Posterior vena cava (tissue), 2 donors: ENCODE results near the gene NR1H2. TPM values are rescaled to one million over a fixed set of nuclear protein-coding genes. Genes with fewer than 3 reads are reported as not detected.

Source experiments
- DNase-seq: peaks from one replicate; pipeline ENCODE4 v3.0.0-alpha.2; 2020; ENCODE audit warnings: low spot score
- intact Hi-C, 2 donors: fragments of 100-400 bp; cut with DNase I; formaldehyde crosslinking; loops; one replicate each; pipeline versions ENCODE4 v1.14.1 to v1.14.2; 2022 to 2023
- total RNA-seq, 2 donors: library from RNA; stranded (reverse); fragmentation: NEBNext Ultra II Directional; extraction: Animal tissue kit (Norgen Biotek cat#: 25700); gene quantifications; one replicate each; pipeline ENCODE4 v1.2.1, GENCODE V29; 2021
- donor health status: DM: yes; HTN: yes; CAD: no.
- donor health status: DM: yes; HTN: yes; CAD: no.

Gene NR1H2
- total RNA-seq, 2 donors from 2014 or later, result 65.0 to 82.3 TPM

DNA sequence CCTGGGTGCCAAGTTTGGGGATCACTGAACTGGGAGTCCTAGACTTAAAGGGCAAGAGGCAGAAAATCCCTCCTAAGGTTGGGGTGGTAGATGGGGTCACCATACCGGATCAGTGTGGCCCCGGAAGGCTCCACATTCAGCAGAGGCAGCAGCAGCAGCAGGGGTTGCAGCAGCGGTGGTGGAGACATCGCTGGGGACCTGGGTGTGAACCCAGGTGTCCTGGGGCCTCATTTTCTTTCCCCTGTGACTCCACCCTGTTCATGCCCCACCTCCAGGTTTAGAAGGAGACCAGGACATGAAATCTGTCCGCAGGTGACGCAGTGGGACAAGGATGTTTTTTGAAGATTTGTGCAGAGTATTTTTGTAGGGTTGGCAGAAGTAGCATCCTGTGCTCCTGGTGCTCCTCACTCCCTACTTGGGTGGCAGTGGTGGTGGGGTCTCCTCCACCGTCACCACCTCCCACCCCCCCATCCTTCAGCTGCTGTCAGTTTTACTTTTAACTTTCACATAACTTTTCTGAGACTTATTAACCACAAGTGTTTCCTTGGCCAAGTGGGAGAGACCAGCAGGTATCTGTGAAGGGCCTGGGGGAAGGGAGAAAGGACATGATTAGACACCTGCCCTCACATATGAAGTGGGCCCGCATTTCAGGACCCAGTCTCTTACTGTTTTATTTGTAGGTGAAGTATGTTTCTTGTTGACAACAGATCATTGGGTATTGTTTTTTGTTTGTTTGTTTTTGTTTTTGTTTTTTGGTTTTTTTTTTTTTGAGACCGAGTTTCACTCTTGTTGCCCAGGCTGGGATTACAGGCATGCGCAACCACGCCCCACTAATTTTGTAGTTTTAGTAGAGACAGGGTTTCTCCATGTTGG is 10.6 kb upstream of the NR1H2 start, which contains the start of gene NAPSA:
NAPSA (minus strand) TSS at position 206 of the 873 bp plus-strand sequence; CDS start at position 188, 18 bp downstream.
- intact Hi-C loops, result loop anchor here in 1 of 2 donors (10.0 kb wide), 2 partner anchors 49 to 419 kb away; partner anchors contain the start of gene SPIB
- DNase-seq, result no peak

DNA sequence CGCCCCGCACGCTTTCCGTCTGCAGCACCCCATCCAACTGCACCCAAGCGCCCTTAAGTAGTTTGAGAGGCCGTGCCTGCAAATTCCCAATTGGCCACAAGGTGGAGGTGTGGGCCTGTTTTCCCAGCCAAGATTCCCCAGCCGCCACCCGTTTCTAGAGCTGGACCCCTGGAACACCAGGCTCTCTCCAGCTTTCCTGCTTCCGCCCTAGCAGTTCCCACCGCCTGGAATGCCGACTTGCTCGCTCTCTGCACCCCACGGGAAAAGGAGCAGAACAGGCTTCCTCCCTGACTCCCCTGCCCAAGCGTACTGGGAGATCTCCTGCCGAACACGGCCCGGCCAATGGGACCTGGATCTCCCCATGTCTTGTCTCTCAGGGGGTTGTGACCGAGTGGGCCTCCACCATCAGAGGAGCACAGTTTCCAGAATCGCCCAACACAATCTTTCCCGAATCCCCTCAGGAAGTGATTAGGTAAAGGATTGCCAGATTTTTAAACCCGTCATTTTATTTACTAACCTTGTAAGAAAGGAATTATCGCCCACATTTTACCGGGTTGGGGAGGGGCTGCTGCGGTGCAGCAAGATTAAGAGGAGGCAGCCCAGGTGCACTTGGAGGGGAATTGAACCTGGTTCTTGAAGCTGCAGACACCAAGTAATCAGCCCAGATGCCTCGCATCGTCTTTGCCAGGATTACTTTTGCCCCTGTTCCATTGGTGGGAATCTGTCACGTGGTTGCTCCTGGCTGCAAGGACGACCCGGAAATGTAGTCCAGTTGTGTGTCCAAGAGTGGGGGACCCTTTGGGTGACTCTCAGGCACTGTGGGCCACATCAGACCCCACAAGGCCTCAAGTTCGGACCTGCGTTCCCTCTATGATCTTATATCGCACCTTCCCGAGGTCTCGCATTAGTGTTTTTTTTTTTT is 7.3 kb upstream of the NR1H2 start:
- intact Hi-C loops, result loop anchor here in 1 of 2 donors (10.0 kb wide), 2 partner anchors 46 to 416 kb away; partner anchors contain the start of gene SPIB
- DNase-seq, result peak; percentile 93

DNA sequence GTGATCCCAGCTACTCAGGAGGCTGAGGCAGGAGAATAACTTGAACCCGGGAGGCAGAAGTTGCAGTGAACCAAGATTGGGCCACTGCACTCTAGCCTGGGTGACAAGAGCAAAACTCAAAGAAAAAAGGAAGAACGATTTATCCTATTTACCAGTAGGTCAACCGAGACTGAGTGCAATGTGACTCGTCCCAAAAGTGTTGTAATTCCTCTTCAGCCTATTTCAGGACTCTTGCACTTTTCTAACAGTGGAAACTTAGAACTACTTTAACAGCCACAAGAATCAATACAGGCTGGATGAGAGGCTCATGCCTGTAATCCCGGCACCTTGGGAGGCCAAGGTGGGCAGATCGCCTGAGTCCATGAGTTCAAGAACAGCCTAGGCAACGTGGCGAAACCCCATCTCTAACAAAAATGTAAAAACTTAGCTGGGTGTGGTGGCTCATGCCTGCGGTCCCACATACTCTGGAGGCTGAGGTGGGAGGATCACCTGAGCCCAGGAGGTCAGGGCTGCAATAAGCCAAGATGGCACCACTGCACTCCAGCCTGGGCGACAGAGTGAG is 4.3 kb upstream of the NR1H2 start:
- intact Hi-C loops, result no loop called here
- no peak for DNase-seq

DNA sequence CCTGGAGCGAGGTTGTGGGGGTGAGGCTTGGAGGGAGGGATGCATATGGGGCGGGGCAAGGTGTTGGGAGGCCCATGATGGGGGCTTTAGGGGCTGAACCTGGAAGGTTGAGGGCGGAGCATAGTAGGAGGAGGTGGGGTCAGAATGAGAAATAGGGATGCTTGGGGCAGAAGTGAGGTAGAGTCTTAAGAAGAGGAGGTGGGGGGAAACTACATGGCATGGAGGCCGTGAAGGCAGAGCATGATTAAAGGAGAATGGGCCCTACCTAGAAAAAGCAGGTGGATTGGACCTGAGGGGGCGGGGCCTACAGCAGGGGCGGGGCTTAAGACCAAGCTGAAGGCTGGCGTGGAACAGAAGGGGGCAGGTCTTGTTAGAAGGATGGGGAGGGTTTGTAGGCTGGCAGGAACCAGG is 799 bp downstream of the NR1H2 start:
- intact Hi-C loops, result no loop called here
- no peak for DNase-seq

DNA sequence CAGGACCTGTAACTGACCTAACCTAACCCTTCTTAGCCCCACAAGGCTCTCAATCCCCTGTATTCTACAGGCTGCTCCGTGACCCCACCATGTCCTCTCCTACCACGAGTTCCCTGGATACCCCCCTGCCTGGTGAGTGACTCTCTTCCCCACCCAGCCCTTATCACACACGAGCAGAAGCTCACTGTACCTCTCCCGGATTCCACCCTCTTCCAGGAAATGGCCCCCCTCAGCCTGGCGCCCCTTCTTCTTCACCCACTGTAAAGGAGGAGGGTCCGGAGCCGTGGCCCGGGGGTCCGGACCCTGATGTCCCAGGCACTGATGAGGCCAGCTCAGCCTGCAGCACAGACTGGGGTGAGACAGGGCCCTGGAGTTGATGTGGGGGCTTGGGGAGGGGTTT is 1.3 kb downstream of the NR1H2 start:
- no peak for DNase-seq
- intact Hi-C loops, result no loop called here

DNA sequence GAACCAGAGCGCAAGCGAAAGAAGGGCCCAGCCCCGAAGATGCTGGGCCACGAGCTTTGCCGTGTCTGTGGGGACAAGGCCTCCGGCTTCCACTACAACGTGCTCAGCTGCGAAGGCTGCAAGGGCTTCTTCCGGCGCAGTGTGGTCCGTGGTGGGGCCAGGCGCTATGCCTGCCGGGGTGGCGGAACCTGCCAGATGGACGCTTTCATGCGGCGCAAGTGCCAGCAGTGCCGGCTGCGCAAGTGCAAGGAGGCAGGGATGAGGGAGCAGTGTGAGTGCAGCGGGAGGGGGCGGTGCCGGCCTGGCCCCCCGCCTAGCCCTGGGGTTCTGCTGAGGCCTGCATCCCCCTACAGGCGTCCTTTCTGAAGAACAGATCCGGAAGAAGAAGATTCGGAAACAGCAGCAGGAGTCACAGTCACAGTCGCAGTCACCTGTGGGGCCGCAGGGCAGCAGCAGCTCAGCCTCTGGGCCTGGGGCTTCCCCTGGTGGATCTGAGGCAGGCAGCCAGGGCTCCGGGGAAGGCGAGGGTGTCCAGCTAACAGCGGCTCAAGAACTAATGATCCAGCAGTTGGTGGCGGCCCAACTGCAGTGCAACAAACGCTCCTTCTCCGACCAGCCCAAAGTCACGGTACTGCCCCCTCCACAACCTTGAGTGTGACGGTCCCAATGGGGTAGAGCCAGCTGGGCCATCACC is 2.1 kb downstream of the NR1H2 start:
- intact Hi-C loops, result no loop called here
- DNase-seq, result no peak

DNA sequence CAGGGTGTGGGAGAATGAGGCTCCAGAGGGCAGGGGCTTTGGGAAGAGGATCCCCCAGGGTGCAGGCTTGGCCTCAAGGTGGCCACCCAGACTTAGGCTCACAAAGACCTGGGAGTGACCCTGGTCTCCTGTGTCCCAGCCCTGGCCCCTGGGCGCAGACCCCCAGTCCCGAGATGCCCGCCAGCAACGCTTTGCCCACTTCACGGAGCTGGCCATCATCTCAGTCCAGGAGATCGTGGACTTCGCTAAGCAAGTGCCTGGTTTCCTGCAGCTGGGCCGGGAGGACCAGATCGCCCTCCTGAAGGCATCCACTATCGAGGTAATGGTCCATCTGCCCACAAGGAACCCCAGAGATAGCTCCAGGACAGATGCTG is 2.6 kb downstream of the NR1H2 start:
- no peak for DNase-seq
- intact Hi-C loops, result no loop called here

DNA sequence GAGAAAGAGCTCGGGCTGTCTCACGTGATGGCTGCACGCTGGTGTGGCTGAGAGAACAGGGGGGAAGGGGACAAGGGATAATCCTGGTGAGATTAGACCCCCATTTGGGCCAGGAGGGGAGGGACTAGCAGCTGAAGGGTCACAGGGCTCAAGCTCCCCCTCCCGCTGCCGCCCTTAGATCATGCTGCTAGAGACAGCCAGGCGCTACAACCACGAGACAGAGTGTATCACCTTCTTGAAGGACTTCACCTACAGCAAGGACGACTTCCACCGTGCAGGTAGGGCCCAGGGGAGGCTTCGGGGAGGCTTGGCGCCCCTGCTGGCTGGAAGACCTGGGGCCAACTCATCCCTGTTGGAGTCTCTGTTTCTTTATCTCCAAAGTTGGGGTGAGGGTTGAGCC is 3.3 kb downstream of the NR1H2 start:
- intact Hi-C loops, result no loop called here
- no peak for DNase-seq

DNA sequence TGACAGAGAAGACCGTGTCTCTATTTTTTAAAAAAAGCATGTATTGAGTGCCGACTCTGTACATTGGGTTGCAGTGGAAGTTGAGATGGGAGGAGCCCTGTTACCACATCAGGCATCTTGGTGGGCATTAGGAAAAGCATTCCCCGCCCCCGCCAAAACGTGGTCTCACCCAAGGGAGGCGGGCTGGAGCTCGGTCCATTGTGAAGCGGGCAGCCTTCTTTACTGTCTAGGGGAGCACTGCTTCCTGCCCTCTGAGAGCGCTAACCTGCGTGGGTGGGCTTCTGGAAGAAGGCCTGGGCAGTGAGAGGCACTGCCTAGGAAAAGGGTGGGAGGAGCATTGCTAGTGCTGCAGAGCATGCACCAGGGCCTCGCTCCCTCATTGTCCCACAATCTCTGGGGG is 3.9 kb downstream of the NR1H2 start:
- no peak for DNase-seq
- intact Hi-C loops, result no loop called here

DNA sequence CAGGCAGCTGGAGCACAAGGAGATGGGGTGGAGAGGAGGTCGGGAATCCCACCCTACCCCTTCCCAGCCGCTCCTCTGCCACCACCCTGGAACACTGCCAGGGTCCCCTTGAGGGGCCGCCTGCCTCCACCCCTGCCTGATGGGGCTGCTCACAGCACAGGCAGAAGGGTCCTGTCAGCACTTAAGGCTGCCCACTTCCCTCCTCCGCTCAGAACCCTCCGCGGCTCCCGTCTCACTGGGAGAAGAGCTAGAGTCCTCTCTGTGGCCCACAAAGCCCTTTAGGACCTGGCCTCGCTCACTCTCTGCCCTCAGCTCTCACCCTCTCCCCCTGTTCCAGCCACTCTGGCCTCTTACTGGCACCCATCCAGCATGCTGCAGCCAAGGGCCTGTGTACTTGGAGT is 4.5 kb downstream of the NR1H2 start:
- intact Hi-C loops, result no loop called here
- no peak for DNase-seq

DNA sequence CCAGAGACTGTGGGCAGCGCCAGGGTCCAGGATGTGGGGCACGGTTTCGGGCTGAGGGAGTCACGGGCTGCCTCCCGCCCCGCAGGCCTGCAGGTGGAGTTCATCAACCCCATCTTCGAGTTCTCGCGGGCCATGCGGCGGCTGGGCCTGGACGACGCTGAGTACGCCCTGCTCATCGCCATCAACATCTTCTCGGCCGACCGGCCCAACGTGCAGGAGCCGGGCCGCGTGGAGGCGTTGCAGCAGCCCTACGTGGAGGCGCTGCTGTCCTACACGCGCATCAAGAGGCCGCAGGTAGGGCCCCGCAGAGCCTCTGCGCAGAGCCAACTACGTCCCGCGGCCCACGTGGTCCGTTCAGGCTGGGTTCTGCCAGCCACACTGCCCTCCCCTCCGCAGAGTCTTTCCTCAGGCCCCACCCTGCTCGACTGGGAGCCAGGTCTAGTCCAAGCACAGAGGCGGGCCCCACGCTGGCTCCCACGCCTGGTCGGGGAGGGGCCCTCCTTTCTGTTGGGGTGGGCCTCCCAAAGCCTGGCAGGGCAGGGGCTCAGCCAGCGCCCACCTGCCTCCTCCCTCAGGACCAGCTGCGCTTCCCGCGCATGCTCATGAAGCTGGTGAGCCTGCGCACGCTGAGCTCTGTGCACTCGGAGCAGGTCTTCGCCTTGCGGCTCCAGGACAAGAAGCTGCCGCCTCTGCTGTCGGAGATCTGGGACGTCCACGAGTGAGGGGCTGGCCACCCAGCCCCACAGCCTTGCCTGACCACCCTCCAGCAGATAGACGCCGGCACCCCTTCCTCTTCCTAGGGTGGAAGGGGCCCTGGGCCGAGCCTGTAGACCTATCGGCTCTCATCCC is 5.8 kb downstream of the NR1H2 start:
- DNase-seq, result no peak
- intact Hi-C loops, result no loop called here

DNA sequence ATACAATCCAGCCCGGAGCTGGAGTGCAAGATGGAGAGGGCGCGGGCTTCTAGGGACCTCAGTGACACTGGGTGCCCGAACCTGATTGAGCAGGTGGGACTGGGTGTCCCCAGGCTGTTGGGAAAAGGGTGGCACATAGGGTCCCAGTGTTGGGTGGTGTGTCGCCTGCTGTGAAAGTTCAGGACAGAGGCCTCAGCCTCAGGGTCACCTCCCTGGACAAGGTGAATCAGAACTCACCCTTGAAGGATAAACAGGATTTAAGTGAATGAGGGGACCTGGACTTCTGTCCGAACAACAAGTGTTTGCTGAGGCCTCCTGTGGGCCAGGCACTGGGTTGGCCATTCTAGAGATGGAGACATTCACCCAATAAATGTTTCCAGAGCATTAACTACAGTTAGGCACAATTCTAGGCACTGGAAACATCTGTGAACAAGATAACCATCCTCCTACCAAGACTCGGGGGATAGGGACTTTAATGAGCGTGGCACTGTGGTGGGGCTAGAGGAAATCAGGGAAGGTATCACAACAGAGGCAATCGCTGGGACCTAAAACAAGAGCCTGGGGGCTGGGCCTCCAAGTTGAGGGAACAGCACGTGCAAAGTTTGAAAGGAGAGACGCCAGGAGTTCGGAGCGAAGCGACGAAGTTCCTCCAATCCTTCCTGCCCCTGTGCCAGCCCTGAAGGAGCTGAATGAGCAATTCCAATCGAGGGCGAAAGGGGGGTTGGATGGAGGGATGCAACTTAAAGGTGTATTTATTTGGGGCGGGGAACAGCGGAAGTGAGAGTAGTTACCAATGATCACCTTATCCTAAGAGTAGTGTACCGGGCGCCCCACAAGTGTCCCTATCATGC is 7.0 kb downstream of the NR1H2 start:
- no peak for DNase-seq
- intact Hi-C loops, result no loop called here

DNA sequence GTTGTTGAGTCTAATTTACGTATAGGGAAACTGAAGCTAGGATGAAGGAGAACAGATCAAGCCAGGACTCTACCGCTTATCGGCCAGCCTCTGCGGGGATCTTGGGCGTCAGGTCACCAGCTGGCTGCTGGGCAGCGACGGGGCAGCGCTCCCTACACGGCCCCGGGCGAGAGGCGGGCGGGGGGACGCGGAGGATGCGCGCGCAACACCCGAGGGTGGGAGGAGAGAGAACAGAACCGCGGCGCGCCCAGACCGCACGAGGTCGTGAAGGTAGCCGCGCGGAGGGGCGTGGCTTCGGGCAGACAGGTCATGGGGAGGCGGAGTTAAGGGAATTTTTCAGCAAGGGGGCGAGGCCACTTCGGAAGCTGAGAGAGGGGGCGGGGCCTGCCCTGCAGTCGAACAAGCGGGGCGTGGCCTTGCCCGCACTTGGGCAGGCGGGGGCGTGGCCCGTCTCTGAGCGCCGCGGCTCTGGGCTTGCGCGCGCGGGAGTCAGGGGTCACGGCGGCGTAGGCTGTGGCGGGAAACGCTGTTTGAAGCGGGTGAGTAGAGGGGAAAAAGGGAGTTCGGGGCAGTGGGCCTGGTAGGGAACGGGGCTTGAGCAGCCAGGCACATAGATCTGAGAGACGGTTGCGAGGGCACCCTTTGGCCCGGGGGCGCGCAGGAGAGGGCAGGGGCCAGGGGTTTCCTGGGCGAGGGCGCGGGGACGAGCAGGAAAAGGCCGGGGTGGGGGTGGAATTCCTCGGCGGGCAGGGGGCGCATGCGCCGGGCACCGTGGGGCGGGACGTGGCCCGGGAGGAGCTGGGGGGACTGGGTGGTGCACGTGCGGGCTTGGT is 7.8 kb downstream of the NR1H2 start, which contains the start of gene POLD1:
POLD1 (plus strand) TSS at position 496 of the 833 bp plus-strand sequence. CDS start 14,505 bp downstream, outside the sequence.
- intact Hi-C loops, result no loop called here
- peak; percentile 99 for DNase-seq

DNA sequence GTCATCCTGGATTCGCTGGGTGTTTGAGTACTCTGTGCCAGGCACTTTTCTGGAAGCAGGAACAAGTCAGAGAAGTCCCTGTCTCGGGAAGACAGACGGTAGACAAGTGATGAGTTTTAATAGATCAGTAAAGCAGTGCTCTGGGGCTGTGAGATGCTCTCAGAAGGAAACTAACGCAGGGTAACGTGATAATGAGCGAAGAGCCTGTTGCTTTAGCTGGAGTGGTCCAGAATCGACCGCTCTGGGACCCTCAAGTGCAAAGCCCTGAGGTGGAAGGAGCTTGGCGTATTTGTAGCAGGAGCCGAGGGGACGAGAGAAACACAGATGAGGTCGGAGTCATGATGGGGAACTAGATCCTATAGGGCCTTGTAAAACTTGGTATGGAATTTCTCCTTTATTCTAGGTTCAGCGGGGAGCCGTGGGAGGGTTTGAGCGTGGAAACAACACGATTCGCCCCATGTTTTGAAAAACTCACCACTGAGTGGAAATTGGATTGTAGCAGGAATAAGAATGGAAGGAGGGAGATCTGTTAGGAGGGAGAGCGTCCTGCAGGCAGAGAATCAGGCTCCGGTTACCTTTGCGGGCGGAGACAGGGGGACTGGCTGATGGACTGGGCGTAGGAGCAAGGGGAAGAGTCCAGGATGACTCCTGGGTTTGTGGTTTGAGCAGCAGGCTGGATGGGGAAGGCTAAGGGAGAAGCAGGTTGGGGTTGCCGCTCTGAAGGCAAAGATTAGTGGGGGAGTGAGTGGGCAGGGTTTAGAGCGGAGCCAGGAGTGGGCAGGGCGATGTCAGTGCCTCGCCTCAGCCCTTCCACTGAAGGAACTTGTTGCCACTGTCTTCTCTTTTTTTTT is 8.7 kb downstream of the NR1H2 start:
- intact Hi-C loops, result no loop called here

DNA sequence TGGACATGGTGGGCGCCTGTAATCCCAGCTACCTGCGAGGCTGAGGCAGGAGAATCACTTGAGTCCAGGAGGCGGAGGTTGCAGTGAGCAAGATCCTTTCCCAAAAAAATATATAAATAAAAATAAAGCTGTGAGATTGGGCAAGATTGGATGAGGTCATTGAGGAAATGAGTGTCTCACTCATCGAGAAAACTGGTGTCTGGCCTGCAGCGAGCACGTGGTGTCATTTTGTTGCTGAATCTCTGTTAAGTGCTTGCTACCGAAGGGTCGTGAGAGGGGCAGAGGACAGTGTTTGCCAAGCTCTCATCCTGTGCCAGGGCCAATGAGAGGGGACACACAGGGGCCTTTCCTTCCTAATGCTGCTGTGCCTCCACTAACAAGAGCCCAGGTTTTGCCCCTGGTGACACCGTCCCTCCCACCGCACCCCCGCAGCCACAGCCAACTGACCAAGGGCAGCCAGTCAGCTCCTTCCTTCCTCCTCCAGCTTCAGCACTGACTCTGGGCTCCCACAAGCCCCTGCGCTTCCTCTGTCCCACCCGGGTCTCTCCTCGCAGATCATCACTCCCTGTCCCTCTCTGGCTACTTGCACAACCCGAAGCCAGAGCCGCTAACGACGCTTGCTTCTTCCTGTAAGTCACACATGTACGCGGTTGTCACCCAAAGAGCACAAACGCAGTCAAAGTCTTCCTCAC is 11.1 kb downstream of the NR1H2 start:
- intact Hi-C loops, result no loop called here
- DNase-seq, result no peak

More for the DNA sequence above, 8.7 kb downstream of the NR1H2 start:
- no peak for DNase-seq
